ENCODE results near the gene SCLY.

The SCLY gene

DNA sequence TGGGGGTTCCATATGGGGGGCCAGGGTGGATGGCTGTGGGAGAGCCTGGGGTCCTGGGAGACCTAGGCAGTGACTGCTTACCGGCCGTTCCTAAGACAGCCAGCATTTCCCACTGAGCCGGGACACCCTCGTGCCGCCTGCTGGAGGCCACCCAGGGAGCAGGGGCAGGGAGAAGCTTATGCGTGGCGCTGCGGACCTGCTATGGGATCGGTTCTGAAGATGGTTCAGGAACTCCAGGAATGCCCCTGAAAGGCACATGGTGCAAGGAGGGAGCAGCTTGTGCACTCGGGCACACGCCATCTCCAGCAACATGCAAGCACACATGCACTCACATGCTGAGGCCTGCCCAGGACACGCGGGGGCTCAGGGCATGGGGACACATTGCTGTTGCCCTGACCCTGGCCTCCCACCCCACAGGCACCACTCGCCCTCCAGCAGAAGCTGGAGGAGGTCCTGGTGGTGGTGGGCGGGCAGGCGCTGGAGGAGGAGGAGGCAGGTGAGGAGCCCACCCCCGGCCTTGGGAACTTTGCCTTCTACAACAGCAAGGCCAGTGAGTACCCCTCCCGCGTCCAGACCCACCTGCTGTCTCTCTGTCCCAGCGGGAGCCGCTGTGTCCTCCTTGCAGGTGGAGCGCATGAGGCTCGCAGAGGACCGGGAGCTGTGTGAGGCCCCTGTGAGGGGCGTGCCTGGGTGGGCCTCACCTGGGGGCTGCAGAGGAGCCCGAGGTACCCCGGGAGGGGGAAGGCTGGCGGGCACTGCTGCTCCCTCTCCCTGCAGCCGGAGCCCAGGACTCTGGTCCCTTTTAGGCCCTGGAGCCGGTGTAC, 81.8 kb downstream of the SCLY start:
- DNase-seq = no peak

DNA sequence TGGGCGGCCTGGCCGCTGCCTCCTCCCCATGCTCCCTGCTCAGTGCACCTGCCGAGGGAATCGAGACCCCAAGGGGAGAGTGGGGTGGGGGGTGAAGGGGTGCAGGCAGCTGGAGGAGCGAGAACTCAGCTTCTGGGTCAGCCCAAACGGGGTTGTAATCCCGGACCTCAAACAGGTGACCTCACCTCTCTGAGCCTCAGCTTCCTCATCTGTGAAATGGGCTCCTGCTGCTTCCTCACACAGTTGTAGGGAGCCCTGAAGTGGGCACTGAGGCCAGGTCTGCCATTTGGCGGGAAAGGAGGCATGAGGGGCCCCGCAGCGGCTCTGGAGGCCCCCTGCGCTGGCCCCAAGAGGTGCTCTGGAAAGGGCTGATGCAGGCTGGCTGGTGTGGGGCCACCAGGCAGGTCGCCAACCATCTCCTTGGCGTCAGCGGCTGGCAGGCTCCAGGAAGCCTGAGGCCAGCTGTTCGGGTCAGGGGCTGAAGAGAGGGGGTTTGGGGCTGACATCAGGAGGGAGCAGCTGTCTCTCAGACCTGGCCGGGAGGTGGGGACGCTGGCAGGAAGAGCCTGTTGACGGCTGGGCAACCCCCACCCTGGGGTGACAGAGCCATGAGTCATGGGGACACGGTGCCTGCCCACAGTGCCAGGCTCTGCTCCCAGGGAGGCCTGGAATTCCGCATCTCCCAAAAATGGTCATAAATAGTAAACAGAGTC, 82.6 kb downstream of the SCLY start:
- DNase-seq = no peak

- DNase-seq = no peak
Measured at GRCh38 chr2:238144262-238144661, 83.5 kb downstream of the SCLY start.

GRCh38 chr2:238145046-238145445, 84.2 kb downstream of the SCLY start:
- DNase-seq = no peak

- DNase-seq = no peak
Measured at GRCh38 chr2:238145851-238146250, 85.0 kb downstream of the SCLY start.

- no peak for DNase-seq
Measured at GRCh38 chr2:238146884-238147544, 86.2 kb downstream of the SCLY start.

DNA sequence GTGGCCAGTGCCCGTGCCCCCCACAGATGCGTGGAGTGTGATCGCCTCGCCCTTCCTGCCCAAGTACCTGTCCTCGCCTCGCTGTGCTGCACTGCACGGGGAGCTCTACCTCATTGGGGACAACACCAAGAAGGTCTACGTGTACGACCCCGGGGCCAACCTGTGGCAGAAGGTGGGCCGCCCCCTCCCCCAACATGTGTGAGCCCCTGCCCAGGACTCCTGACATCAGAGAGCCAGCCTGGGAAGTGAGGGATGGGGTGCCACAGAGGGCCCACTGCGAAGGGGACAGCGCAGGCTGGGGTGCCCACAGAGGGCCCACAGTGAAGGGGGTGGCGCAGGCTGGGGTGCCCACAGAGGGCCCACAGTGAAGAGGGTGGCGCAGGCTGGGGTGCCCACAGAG, 88.2 kb downstream of the SCLY start:
- no peak for DNase-seq

All from NCI-H1092 (cell line).